Fibroblast of skin of left quadriceps (primary cell): ENCODE measurements around the gene RHCG.

ENCODE experiments used
- DNase-seq, 2 experiments: peaks; one replicate each; pipeline ENCODE4 v3.0.0-alpha.2; 2013; ENCODE audit warnings: low read depth in 2 of 2

The RHCG gene

GRCh38 chr15:89496155-89497098 lies at the start of gene RHCG:
Gene RHCG (minus strand): TSS chr15:89496583. CDS start chr15:89496544, 39 bp downstream.
- DNase-seq, result no peak

GRCh38 chr15:89543389-89543788 lies 47.0 kb upstream of the RHCG start:
- DNase-seq, result no peak

- no peak for DNase-seq
These were observed 46.0 kb upstream of the RHCG start for GRCh38 chr15:89542369-89542768.

GRCh38 chr15:89539027-89539426 lies 42.6 kb upstream of the RHCG start:
- DNase-seq, result no peak

GRCh38 chr15:89533861-89534544 lies 37.6 kb upstream of the RHCG start:
- peak in 1 of 2 experiments; percentile 0 for DNase-seq

GRCh38 chr15:89531796-89532537 lies 35.6 kb upstream of the RHCG start:
- no peak for DNase-seq

- DNase-seq, result no peak
These were observed 34.6 kb upstream of the RHCG start for GRCh38 chr15:89530976-89531375.

GRCh38 chr15:89528757-89529352 lies 32.5 kb upstream of the RHCG start:
- DNase-seq, result no peak

- no peak for DNase-seq
These were observed 30.4 kb upstream of the RHCG start for GRCh38 chr15:89526601-89527441.

GRCh38 chr15:89526181-89526580 lies 29.8 kb upstream of the RHCG start:
- DNase-seq, result no peak

- no peak for DNase-seq
These were observed 27.8 kb upstream of the RHCG start for GRCh38 chr15:89524184-89524583.

- no peak for DNase-seq
These were observed 26.7 kb upstream of the RHCG start for GRCh38 chr15:89523101-89523500.

GRCh38 chr15:89521605-89522004 lies 25.2 kb upstream of the RHCG start:
- DNase-seq, result no peak

- DNase-seq, result no peak
These were observed 19.1 kb upstream of the RHCG start for GRCh38 chr15:89515477-89515876.

- DNase-seq, result no peak
These were observed 18.4 kb upstream of the RHCG start for GRCh38 chr15:89514596-89515406.

GRCh38 chr15:89514186-89514585 lies 17.8 kb upstream of the RHCG start:
- DNase-seq, result no peak

GRCh38 chr15:89513284-89513683 lies 16.9 kb upstream of the RHCG start:
- DNase-seq, result no peak

- no peak for DNase-seq
These were observed 16.2 kb upstream of the RHCG start for GRCh38 chr15:89512631-89513030.

GRCh38 chr15:89506026-89506686 lies 9.8 kb upstream of the RHCG start:
- DNase-seq, result no peak
